Stimulated activated CD8-positive, alpha-beta memory T cell treated with anti-CD3 and anti-CD28 coated beads, Interleukin-2, amount 100 ng/mL, for 48 hours (primary cell): ENCODE measurements around the gene CORO2B.

Experiments used
- DNase-seq, 2 donors: peaks; one replicate each; pipeline ENCODE4 v3.0.0-alpha.2; 2020; ENCODE audit warnings: low read depth in 2 of 2

Gene CORO2B

GRCh38 chr15:68629519-68630210 lies 50.9 kb downstream of the CORO2B start:
- no peak for DNase-seq

- DNase-seq: no peak
Measured at GRCh38 chr15:68630211-68630555, 51.4 kb downstream of the CORO2B start.

- DNase-seq: no peak
Measured at GRCh38 chr15:68630836-68631235, 52.0 kb downstream of the CORO2B start.

- no peak for DNase-seq
Measured at GRCh38 chr15:68631601-68632051, 52.8 kb downstream of the CORO2B start.

GRCh38 chr15:68632101-68632500 lies 53.3 kb downstream of the CORO2B start:
- no peak for DNase-seq

GRCh38 chr15:68633231-68634121 lies 54.7 kb downstream of the CORO2B start:
- DNase-seq: no peak

GRCh38 chr15:68634122-68634482 lies 55.3 kb downstream of the CORO2B start:
- DNase-seq: no peak

- no peak for DNase-seq
Measured at GRCh38 chr15:68634531-68634930, 55.7 kb downstream of the CORO2B start.

- no peak for DNase-seq
Measured at GRCh38 chr15:68635141-68635540, 56.3 kb downstream of the CORO2B start.

GRCh38 chr15:68636256-68636655 lies 57.5 kb downstream of the CORO2B start:
- no peak for DNase-seq

- DNase-seq: no peak
Measured at GRCh38 chr15:68637767-68638404, 59.1 kb downstream of the CORO2B start.

- no peak for DNase-seq
Measured at GRCh38 chr15:68638953-68639515, 60.2 kb downstream of the CORO2B start.

GRCh38 chr15:68639926-68640600 lies 61.3 kb downstream of the CORO2B start:
- no peak for DNase-seq

- DNase-seq: no peak
Measured at GRCh38 chr15:68640791-68641331, 62.1 kb downstream of the CORO2B start.

- DNase-seq: no peak
Measured at GRCh38 chr15:68641376-68641775, 62.6 kb downstream of the CORO2B start.

- no peak for DNase-seq
Measured at GRCh38 chr15:68642491-68642845, 63.7 kb downstream of the CORO2B start.

- DNase-seq: no peak
Measured at GRCh38 chr15:68643216-68643830, 64.5 kb downstream of the CORO2B start.

GRCh38 chr15:68644083-68644904 lies 65.5 kb downstream of the CORO2B start:
- DNase-seq: no peak

GRCh38 chr15:68644996-68645395 lies 66.2 kb downstream of the CORO2B start:
- DNase-seq: no peak

GRCh38 chr15:68646156-68646555 lies 67.4 kb downstream of the CORO2B start:
- DNase-seq: no peak
